ENCODE results near the gene ARHGDIA. TPM values are rescaled to one million over a fixed set of nuclear protein-coding genes. Genes with fewer than 3 reads are reported as not detected.

The ARHGDIA gene
- total RNA-seq, 1 donor from 2014 or later, result 703 TPM

DNA sequence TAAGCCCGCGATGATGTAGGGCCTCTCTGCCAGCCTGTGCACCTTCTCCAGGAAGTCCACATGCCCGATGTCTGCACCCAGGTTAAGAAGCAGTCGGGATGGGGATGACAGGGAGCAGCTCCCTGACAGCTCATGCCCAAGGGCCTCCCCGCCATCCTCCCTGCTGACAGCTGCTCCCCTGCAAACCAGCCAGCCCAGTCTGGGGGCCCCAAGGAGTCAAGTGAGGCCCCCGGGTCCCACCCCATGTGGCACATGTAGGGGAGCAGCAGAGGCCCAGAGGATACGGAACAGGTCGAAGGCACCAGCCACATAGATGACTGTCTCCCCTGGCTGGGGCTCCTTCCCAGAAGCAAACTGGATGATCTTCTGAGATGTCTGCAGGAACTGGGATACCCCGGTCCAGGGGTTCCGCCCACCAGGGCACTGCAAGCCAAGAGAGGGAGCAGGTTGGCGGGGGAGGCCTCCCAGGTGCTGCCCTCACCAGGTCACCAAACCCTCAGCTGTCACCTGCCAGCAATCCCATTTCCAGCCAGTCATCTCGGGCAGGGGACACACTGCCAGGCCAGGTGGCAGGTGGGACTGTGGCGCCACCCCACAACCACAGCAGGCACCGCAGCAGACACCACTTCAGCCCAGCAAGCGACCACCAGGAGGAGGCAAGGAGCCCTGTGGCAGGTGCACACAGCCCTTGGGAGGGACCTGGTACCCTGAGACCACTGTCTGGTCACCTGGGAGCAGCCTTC lies 35.5 kb upstream of the ARHGDIA start:
- intact Hi-C loops (cut with micrococcal nuclease), result no loop called here

DNA sequence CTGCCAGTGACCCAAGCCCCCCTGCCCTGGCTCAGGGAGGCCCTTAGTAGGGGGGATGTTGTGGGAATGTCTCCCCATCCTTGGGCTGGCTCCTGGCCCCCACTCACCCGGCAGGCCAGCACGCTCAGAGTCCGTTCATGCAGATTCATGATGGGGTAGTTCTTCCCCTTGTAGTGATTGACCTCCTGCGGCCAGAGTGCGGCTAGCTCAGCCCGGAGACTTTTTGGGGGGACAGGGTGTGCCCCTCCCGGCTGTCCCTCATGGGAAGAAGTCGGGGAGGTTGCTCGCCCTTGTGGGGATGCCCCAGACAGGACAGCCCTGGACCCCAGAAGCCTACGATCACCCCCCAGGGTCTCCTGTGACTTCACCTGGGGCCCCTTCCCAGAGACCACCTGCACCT lies 34.9 kb upstream of the ARHGDIA start:
- intact Hi-C loops (cut with micrococcal nuclease), result no loop called here

DNA sequence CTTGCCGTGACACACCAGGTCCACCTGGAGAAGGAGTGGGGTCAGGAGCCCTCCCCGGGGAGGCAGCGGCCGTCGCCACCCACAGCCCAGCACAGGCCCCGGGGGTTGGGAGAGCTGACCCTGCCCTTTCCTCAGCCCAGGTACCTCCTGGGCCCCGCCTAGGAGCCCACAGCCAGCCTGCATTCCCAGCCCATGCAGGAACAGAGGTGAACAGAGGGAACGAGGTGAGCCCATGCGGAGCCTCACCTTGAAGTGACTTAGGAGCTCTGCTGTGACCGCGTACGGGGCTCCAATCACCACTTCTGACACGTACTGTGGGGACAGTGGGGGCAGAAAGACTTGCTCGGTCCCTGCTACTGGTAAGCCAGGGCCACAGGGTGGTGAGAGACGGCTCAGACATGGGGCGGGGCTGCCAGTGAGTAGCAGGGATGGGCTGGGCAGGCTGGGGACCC lies 34.3 kb upstream of the ARHGDIA start:
- intact Hi-C loops (cut with micrococcal nuclease), result no loop called here

DNA sequence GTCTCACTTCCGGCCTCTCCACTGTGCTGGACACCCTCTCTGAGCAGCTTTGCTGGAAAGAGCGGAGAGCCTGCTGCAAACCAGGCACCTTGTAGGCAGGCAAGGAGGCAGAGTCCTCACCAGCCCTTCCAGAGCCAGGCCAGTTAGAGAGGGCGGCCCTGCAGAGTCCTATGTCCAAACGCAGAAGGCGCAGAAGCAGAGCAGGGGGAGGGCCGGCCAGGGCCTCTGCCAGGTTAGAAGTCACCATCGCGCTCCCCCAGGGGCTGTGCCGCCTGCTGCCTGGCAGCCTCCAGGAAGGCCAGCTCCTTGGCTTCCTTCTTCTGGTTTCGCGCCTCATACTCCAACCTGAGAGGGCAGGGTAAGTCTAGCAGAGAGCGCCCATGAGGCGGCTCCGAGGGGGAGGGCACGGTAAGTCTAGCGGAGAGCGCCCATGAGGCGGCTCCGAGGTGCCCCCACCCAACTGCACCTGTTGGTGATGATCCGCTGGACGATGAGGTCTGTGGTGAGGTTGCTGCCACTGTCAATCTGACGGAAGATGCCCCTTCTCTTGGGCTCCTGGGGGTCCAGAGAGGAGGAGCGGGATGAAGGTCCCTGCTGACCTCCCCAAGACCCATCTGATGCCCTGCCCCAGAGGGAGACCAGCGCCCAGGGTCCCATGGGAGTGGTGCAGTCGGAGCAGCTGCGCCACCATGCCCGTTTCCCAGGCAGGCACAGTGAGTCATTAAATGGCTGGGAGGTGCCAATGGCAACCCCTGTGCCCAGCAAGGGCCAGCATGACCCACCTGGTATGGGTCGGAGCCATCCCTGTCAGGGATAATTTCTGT lies 33.7 kb upstream of the ARHGDIA start:
- intact Hi-C loops (cut with micrococcal nuclease), result no loop called here

DNA sequence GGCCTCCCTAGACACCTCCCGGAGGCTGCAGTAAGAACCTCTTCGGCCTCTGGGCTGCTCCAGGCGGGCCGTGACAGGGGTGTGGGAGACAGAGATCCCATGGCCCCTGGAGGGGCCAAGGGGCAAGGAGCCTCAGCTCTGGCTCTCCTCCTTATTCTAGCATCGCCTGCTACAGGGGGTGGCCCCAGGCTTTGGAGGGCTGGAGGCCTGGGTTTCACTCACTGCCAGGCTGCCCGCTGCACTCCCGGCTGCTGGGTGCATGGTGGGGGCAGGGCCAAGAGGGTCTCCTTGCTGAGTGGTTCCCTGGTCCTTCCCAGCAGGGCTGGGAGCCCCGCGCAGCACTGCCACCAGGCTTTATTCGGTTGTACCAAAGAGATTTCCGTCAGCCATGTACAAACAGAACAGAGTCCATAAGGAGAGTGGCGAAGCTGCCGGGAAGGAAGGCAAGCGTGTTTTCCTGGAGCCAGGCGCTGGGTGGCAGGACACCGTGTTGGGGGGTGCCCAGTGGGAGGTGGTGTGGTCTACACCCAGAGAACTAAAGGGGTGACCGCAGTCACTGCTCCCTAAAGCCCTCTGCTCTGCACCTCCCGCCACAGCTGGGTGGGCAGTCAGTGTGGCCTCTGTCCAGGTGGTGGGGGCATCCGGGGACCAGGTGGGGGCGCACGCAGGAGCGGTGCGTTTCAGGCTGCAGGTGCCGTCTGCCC lies 32.9 kb upstream of the ARHGDIA start:
- intact Hi-C loops (cut with micrococcal nuclease), result no loop called here

DNA sequence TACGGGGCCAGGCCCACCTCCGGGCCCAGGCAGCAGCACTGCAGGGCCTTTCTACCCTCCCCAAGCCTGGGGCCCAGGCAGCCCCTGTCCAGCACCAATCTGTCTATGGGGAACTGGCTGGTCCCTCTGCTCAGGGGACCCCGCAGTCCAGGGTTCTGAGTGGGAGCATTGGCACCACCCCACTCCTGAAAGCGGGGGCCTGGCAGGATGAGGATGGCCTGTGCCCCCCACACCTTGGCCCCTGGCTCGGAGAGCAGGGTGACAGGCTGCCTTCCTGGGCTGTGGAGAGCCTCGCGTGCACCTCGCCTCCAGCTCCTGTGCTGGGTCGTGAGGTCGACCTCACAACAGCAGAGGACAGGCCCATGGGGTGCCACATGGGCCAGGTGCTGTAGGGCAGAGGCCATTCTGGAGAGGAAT lies 32.3 kb upstream of the ARHGDIA start:
- intact Hi-C loops (cut with micrococcal nuclease), result no loop called here

DNA sequence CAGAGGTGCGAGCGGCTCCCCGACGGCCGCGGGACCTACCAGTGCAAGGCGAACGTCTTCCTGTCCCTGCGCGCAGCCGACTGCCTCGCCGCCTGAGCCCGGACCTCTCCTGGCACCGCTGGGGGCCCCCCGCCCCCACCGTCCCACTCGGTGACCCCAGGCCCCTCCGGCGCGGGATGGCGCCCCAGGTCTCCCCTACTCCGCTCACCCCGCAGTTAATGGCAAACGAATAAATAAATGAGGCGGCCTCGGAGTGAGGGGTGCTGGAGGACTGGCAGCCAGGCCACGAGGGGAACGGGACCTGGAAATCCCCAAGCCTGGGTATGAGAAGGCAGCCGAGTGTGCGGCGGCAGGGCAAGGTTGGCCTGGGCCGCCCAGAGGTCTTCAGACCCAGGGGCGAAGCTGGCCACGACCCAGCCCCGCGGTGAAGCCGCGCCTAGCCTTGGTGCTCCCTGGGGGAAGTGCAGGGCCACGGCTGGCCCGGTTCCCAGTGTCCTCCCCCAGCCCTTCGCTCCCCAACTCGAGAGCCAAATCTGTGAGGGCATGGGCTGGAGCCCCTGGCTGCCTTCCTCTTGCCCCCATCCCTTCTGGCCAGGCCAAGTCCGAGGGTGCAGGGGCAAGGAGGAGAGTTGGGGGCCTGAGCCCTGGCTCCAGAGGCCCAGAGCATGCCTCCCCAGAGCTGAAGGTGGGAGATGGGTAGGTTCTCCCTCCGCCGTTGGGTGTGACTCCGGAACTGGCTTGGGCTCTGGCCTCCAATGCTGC lies 31.7 kb upstream of the ARHGDIA start:
- intact Hi-C loops (cut with micrococcal nuclease), result no loop called here

DNA sequence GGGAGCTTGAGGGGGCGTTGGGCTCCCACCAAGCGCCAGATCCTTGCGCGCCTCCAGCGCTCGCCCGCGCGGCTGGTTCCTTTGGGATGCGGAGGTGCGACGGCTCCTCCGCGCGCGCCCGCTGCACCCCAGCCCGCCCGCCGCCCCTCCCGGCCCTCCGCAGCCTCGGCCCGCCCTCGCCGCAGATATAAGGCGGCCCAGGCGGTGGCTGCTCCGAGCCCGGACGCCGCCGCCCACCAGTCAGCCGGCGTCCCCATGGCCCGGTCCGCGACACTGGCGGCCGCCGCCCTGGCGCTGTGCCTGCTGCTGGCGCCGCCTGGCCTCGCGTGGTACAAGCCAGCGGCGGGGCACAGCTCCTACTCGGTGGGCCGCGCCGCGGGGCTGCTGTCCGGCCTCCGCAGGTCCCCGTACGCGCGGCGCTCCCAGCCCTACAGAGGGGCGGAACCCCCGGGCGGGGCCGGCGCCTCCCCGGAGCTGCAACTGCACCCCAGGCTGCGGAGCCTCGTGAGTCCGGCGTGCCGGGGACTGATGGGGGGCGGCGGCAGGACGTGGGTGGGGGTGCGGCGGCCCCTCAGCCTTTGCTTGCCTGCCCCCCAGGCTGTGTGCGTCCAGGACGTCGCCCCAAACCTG lies 31.0 kb upstream of the ARHGDIA start, which contains the start of gene NPB:
TSS of gene NPB (plus strand) at position 216 of the 630 bp plus-strand sequence. CDS start at position 256, 40 bp downstream.
- intact Hi-C loops (cut with micrococcal nuclease), result no loop called here

DNA sequence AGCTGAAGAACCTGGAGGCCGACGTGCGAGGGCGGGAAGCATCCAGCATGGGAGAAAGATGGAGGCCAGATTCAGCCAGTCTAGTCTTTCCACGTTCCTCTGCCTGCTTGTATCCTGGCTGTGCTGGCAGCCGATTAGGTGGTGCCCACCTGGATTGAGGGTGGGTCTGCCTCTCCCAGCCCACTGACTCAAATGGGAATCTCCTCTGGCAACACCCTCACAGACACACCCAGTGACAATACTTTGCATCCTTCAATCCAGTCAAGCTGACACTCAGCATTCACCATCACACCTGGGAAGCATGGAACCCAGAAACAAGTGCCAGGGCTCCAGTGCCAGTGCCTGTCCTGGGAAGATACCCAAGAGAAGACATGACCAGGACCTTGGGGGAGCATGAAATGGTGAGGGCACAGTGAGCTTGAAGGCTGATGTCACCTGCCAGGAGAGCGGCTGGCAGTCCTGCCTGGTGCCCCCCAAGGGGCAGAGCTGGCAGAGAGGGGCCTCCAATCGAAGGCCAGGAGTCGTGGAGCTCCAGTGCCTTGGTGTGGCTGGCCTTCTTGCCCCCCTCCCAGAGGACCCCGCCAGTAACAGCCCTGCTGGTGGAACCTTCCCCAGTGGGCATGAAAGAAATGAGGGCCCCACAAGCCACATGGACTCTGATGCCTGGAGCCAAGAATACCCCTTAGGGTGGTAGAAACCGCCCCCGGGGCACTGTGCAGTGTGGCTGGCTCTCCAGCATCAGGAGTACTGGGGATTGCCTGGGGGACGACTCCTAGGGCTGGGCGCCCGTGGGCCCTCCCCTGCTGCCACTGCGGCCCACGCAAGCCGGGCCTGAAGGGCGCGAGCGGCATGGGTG lies 30.3 kb upstream of the ARHGDIA start:
- intact Hi-C loops (cut with micrococcal nuclease), result no loop called here

DNA sequence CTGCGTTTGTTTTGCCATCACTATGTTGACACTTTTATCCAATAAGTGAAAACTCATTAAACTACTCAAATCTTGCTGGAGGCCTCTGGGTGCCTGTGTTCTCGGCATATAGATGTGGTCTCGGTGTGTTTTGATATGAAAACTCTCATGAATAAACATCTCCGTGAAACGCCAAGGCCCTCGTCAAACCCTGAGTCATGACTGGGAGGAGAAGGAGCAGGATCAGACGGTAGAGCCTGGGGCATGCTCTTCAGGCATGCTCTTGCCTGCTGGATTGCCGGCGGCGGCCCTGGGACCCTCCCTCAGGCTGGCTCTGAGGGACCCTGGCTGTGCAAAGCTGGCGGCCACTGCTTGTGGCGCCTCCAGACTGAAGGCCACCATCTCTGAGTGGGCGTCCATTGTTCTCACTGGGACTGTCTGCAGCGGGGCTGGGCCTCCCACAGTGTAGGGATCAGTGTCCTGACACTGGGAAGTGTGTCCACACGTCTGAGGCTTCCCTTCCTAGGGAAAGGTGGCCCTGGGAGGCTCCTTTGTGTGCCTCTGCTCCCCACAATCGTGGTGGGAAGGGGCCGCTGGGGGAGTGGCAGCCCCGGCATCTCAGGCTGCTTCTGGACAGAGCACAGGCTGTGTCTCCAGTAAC lies 29.2 kb upstream of the ARHGDIA start:
- intact Hi-C loops (cut with micrococcal nuclease), result no loop called here

DNA sequence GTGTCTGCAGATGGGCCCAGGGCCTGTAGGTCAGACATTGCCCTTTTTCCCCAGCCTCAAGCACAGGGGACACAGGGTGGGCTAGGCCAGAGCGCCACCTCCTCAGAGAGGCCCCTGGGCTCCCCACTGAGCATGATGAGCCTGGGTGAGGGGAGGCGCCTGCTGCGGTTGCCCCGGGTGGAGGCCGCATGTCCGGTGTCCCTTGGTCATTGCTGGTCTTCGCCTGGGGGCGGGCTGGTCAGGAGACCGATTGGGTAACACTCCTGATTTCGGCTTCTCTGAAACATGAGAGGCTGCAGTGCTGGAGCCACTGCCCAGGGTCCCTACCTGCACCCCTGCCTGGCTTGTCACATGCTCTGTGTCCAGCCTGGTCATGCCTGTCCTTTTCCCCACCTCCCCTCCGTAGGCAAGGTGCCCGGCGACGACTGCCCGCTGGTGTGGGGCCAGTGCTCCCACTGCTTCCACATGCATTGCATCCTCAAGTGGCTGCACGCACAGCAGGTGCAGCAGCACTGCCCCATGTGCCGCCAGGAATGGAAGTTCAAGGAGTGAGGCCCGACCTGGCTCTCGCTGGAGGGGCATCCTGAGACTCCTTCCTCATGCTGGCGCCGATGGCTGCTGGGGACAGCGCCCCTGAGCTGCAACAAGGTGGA lies 28.5 kb upstream of the ARHGDIA start:
- intact Hi-C loops (cut with micrococcal nuclease), result no loop called here

DNA sequence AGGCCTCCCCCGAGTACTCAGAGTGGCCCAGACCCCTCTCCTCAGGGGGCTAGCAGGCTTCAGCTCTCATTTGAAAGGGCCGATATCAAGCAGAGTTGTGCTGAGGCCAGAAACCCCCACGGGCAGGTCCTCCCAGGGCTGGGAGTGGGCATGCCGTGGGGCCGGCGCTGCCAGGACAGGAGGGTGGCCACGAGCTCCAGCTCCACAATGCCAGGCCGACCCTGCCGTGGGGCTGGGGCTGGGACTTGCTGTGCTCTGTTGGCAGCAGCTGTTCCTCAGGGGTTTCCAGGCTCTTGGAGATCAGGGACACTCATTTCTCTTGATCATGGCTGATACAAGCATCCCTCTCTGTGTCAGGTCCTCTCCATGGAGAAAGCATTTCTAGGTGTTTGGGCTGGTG lies 27.7 kb upstream of the ARHGDIA start:
- intact Hi-C loops (cut with micrococcal nuclease), result no loop called here

DNA sequence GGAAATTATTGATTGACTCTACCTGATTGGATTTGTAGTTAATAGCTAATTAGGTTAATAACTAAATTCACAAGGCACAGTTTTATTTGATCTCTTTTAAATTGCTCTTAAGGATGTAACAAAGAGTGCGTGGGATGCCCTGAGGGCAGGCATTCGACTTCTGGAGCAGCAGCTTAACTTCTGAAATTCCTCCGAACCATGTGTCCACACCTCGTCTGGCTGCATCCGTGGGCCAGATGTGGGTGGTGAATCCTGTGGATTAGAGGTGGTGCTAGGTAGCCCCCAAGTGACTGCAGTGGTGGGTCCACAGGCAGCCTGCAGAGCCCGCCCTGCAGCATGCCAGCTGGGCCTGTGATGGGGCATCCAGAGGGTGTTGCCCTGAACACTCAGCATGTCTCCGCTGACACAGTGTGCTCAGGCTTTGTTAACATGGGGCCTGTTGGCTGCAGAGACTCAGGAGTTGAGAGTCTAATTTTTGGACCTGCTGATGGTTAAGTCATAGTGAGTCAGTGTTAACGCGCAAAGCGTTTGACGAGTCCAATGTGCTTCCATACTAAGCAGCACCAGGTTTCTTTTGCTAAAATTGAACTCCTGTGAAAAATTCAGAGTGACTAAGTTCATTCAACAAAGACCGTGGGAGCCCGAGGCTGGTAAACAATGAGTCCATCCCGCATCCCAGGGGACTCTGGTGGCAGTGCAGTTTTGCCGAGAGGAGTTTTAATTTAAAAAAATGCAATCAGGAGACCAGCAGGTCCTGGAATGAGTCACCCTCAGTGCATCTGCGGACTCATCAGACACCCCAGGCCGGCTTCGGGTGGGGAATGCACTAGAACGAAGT lies 27.1 kb upstream of the ARHGDIA start:
- intact Hi-C loops (cut with micrococcal nuclease), result no loop called here

DNA sequence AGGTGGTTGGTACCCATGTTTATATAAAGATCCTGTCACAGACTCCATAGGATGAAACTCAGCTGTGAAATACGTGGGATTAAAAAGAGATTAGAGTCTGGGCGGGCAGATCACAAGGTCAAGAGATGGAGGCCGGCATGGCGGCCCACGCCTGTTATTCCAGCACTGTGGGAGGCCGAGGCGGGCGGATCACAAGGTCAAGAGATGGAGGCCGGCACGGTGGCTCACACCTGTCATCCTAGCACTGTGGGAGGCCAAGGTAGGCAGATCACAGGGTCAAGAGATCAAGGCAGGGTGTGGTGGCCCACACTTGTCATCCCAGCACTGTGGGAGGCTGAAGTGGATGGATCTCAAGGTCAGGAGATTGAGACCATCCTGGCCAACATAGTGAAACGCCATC lies 24.3 kb upstream of the ARHGDIA start:
- intact Hi-C loops (cut with micrococcal nuclease), result no loop called here

DNA sequence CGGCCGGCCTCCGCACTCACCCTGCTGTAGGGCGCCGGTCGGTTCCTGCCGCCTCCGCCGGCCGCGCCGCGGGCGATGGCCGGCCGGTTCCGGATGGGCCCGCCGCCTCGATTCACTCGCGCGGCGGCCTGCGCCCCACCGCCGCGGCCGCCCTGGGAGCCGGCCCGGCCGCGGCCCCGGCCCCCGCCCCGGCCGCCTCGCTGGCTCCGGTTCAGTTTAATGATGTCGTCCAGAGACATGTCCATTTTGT lies 20.1 kb upstream of the ARHGDIA start:
- intact Hi-C loops (cut with micrococcal nuclease), result loop anchor here (1.0 to 2.0 kb wide), 4 partner anchors 20 to 132 kb away; partner anchors contain the start of genes ARHGDIA, LRRC45, MAFG and P4HB

DNA sequence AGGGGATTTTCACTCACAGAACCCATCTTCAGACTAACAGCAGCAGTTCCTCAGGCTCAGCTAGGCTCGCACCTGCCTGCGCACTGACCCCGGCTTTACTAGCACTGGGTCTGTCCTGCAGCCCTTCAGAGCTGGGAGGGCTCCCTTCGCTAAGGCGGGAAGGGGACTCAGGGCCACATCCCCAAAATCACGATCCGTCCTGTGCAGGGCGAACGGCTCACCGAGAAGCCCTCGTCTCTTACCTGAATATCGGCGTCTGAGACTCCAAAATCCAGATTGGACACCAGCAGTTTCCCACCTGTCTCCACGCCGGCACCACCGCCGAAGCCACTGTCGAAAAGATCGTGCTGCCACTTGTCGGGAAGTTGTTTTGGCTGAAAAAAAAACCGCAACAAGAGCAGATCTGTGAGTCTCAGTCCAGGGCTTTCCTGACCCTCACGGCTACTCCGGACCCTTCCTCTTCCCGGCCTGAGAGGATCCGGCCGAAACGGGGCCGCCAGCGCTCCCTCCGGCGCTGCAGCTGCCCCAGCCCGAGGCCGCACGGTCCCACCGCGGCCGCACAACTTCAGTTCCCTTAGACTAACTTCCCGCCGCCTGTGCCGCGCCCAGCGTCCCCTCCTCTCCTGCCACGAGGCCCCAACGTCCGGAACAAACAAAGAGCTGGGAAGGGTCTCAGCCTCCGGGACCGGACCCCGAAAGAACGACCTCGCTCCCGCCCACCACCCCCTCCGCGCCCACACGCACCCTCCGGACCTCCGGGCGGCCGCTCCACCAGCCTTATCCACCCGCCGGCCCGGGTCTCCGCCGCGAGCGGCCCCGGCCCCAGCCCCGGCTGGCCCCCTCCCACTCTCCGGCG lies 19.5 kb upstream of the ARHGDIA start:
- intact Hi-C loops (cut with micrococcal nuclease), result loop anchor here (1.0 to 2.0 kb wide), 4 partner anchors 19 to 133 kb away; partner anchors contain the start of genes ARHGDIA, LRRC45, MAFG and P4HB

DNA sequence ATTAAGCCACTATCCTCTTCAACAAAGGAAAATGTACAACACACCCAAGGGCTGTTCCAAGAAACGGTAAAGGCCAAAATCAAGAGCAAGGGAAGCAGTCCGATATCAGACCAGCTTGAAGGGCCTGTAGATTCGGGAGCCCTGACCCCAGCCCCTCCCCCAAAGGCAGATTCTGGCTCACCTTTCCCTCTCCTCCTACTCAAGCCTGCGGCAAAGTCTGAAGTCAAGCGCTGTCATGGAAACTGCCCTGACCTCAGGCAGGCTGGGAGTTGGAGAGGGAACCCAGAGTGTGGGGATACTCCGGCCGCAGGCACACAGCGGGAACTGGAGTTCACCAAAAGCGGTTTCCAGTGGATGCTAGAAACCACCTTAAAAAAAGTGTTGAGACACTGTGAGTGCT lies 18.5 kb upstream of the ARHGDIA start:
- intact Hi-C loops (cut with micrococcal nuclease), result loop anchor here (2.0 kb wide), 1 partner anchor 37 kb away; the partner anchor contains the start of gene MAFG

Data from T-helper 2 cell treated with Interferon-gamma antibody and Interleukin-4, amounts not matched to agents 100 ng/mL and 5 ng/mL, for 36 hours (primary cell).